ENCODE results near the gene DIPK1A. TPM values are rescaled to one million over a fixed set of nuclear protein-coding genes. Genes with fewer than 3 reads are reported as not detected.

DIPK1A gene
- total and polyA plus RNA-seq, 2 donors (not counting 1 experiment from before 2014, with no cell fraction given), result 19.7 to 85.7 TPM

DNA sequence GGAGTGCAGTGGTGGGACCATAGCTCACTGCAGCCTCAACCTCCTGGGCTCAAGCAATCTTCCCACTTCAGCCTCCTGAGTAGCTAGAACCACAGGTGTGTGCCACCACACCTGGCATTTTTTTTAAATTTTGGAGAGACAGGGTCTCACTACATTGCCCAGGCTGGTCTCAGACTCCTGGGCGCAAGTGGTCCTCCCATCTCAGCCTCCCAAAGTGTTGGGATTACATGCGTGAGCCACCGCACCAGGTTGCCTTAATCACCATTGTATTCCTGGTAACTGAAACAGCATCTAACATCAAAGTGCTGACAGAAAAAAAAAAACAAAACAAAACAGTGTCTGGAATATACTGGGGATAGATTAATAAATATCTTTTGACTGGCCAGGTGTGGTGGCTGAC lies 111.2 kb downstream of the DIPK1A start:
- Histone ChIP-seq H3K36me3 (ENCODE audit: control insufficient read depth, insufficient read depth, low read length) (no peaks in the 10 kb centered on the region), H3K4me2 (ENCODE audit: extremely low read depth, insufficient read depth, low read length) (no peak overlapping the region), H4K20me1 (ENCODE audit: control insufficient read depth, extremely low read depth, insufficient read depth, low read length) (no peaks in the 10 kb centered on the region), H3K9me3 (ENCODE audit: control insufficient read depth, insufficient read depth, low read depth, low read length) (no peaks in the 10 kb centered on the region), H3K4me3 (replicated peaks in 1 of 4; ENCODE audit: control extremely low read depth in 1 of 4, insufficient read depth in 1 of 4, low read depth in 3 of 4, low read length in 4 of 4) (no peak overlapping the region), H3K27ac (ENCODE audit: insufficient read depth, low read length) (no peak overlapping the region), H3K27me3 (ENCODE audit: control insufficient read depth, insufficient read depth, low read length) (no peaks in the 10 kb centered on the region), H3K4me1 (ENCODE audit: control insufficient read depth, extremely low read depth, insufficient read depth, low read length) (no peaks in the 10 kb centered on the region), H2AFZ (ENCODE audit: low read length) (no peak overlapping the region), H3K9ac (ENCODE audit: insufficient read depth, low read length) (no peak overlapping the region), H3K79me2 (ENCODE audit: control insufficient read depth, insufficient read depth, low read length) (no peaks in the 10 kb centered on the region)
- no peak for TF ChIP-seq EZH2 (IDR thresholded peaks at IDR 0.05; ENCODE audit: low read length, missing control alignments)
- TF ChIP-seq, protein P1, sequence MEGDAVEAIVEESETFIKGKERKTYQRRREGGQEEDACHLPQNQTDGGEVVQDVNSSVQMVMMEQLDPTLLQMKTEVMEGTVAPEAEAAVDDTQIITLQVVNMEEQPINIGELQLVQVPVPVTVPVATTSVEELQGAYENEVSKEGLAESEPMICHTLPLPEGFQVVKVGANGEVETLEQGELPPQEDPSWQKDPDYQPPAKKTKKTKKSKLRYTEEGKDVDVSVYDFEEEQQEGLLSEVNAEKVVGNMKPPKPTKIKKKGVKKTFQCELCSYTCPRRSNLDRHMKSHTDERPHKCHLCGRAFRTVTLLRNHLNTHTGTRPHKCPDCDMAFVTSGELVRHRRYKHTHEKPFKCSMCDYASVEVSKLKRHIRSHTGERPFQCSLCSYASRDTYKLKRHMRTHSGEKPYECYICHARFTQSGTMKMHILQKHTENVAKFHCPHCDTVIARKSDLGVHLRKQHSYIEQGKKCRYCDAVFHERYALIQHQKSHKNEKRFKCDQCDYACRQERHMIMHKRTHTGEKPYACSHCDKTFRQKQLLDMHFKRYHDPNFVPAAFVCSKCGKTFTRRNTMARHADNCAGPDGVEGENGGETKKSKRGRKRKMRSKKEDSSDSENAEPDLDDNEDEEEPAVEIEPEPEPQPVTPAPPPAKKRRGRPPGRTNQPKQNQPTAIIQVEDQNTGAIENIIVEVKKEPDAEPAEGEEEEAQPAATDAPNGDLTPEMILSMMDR (conservative IDR thresholded peaks at IDR 0.05 in 1 of 2, IDR thresholded peaks at IDR 0.05 in 1 of 2; ENCODE audit: low read depth in 1 of 2, low read length in 2 of 2), result no peak
- no peak for DNase-seq (ENCODE audit: low read depth in 2 of 2)

DNA sequence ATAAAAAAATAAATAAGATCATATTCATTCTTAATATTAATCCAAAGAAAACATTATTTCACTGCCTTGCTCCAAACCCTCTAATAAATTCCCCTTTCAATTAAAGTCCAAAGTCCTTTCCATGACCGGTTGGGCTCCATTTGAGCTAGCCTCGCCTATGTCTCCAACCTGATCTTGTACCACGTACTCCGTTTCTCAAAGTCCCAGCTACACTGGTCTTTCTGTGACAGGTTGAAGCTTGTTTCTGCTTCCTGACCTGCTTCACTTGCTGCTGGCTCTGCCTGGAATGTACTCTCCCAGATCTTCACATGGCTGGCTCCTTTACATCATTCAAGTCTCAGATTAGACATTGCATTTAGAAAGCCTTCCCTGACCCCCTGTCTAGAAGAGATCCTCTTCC lies 113.1 kb downstream of the DIPK1A start:
- no peak overlapping the region for H3K4me2 ChIP-seq (ENCODE audit: extremely low read depth, insufficient read depth, low read length)
- no peak overlapping the region for H3K9ac ChIP-seq (ENCODE audit: insufficient read depth, low read length)
- no peaks in the 10 kb centered on the region for H3K27me3 ChIP-seq (ENCODE audit: control insufficient read depth, insufficient read depth, low read length)
- H3K9me3 ChIP-seq (ENCODE audit: control insufficient read depth, insufficient read depth, low read depth, low read length), result no peaks in the 10 kb centered on the region
- TF ChIP-seq, protein P1 (conservative IDR thresholded peaks at IDR 0.05 in 1 of 2, IDR thresholded peaks at IDR 0.05 in 1 of 2; ENCODE audit: low read depth in 1 of 2, low read length in 2 of 2), result no peak
- TF ChIP-seq EZH2 (IDR thresholded peaks at IDR 0.05; ENCODE audit: low read length, missing control alignments), result no peak
- no peak for DNase-seq (ENCODE audit: low read depth in 2 of 2)
- no peaks in the 10 kb centered on the region for H3K79me2 ChIP-seq (ENCODE audit: control insufficient read depth, insufficient read depth, low read length)
- no peak overlapping the region for H3K4me3 ChIP-seq (replicated peaks in 1 of 4; ENCODE audit: control extremely low read depth in 1 of 4, insufficient read depth in 1 of 4, low read depth in 3 of 4, low read length in 4 of 4)
- H3K36me3 ChIP-seq (ENCODE audit: control insufficient read depth, insufficient read depth, low read length), result peaks cover 4% of the 10 kb centered on the region
- H3K27ac ChIP-seq (ENCODE audit: insufficient read depth, low read length), result no peak overlapping the region
- H2AFZ ChIP-seq (ENCODE audit: low read length), result no peak overlapping the region
- H4K20me1 ChIP-seq (ENCODE audit: control insufficient read depth, extremely low read depth, insufficient read depth, low read length), result no peaks in the 10 kb centered on the region
- H3K4me1 ChIP-seq (ENCODE audit: control insufficient read depth, extremely low read depth, insufficient read depth, low read length), result no peaks in the 10 kb centered on the region

DNA sequence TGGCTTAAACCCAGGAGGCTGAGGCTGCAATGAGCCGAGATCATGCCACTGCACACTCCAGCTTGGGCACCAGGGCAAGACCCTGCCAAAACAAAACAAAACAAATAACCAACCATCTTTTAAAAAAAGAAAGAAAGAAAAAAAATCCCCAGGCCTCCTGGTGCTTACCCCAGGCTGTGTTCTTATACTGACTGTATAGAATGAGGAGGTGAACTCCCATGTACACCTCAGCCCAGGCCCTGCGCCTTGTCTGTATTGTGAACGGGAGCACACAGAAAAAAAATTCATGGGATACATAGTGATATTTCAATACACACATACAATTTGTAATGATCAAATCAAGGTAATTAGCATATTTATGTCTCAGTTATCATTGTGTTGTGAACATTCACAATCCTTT lies 115.4 kb downstream of the DIPK1A start:
- TF ChIP-seq, protein P1 (conservative IDR thresholded peaks at IDR 0.05 in 1 of 2, IDR thresholded peaks at IDR 0.05 in 1 of 2; ENCODE audit: low read depth in 1 of 2, low read length in 2 of 2), result no peak
- no peak for TF ChIP-seq EZH2 (IDR thresholded peaks at IDR 0.05; ENCODE audit: low read length, missing control alignments)

More for the DNA sequence above, 115.4 kb downstream of the DIPK1A start:
- no peak overlapping the region for H2AFZ ChIP-seq (ENCODE audit: low read length)
- H3K36me3 ChIP-seq (ENCODE audit: control insufficient read depth, insufficient read depth, low read length), result peaks cover 11% of the 10 kb centered on the region
- H3K9me3 ChIP-seq (ENCODE audit: control insufficient read depth, insufficient read depth, low read depth, low read length), result no peaks in the 10 kb centered on the region
- no peak overlapping the region for H3K9ac ChIP-seq (ENCODE audit: insufficient read depth, low read length)
- H3K27ac ChIP-seq (ENCODE audit: insufficient read depth, low read length), result no peak overlapping the region
- H3K27me3 ChIP-seq (ENCODE audit: control insufficient read depth, insufficient read depth, low read length), result no peaks in the 10 kb centered on the region
- DNase-seq (ENCODE audit: low read depth in 2 of 2), result no peak
- no peak overlapping the region for H3K4me3 ChIP-seq (replicated peaks in 1 of 4; ENCODE audit: control extremely low read depth in 1 of 4, insufficient read depth in 1 of 4, low read depth in 3 of 4, low read length in 4 of 4)
- no peaks in the 10 kb centered on the region for H4K20me1 ChIP-seq (ENCODE audit: control insufficient read depth, extremely low read depth, insufficient read depth, low read length)
- no peaks in the 10 kb centered on the region for H3K4me1 ChIP-seq (ENCODE audit: control insufficient read depth, extremely low read depth, insufficient read depth, low read length)
- H3K79me2 ChIP-seq (ENCODE audit: control insufficient read depth, insufficient read depth, low read length), result peaks cover 2% of the 10 kb centered on the region
- H3K4me2 ChIP-seq (ENCODE audit: extremely low read depth, insufficient read depth, low read length), result no peak overlapping the region

All from fibroblast of lung (primary cell).